NCI-H510A treated with DMSO at 0.1 percent for 48 hours (cell line): ENCODE measurements around the gene SPOCD1.

Source experiments
- DNase-seq: peaks from one replicate; lab custom pipeline; 2025; lab: John Stamatoyannopoulos, UW

Gene SPOCD1

GRCh38 chr1:31787261-31787660, 28.6 kb downstream of the SPOCD1 start:
- DNase-seq, result no peak

DNA sequence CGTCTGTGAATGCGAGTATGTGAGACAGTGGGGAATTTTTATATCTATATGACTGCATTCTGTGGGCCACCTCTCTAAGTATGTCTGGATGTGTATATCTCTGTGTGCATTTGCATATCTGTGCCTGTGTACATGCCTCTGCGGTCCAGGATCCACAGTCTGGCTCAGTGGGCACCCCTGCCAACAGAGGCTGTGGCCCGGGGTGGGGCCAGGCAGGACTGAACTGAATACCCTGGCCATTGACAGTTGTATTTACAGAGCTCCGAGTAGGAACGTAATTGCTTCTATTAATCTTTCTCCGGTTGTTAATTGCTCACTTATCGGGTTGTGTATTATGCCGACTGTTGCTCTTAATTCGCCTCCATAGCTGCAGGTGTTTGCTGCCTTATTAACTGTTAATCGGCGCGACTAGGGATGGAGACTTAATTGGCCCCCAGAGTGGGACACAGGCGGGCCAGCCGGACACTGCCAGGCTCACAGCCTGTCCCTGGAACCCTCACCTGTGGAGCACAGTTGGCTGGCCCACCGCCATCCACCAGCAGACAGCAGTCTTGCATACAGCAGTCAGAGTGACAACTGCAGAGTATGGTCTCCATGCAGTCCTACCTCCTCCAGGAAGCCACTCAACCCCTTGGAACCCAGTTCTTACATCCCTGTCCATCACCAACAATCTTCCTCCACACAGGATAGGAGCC, 29.3 kb downstream of the SPOCD1 start:
- no peak for DNase-seq

DNA sequence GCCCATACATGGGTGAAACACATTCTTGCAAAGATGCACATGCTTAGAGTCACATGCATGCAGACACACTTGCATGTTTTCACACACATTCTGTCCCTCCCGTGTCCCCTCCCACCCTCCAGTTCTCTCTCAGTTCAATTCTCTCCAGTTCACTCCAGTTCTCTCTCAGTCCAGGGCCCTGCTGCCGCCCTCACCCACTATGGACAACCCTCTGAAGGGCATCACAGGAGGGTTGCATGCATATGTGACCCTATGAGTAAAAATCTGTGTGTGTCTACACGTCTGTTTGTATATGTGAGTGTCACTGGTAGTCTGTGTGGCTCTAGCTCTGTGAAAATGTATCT, 29.9 kb downstream of the SPOCD1 start:
- DNase-seq, result no peak

DNA sequence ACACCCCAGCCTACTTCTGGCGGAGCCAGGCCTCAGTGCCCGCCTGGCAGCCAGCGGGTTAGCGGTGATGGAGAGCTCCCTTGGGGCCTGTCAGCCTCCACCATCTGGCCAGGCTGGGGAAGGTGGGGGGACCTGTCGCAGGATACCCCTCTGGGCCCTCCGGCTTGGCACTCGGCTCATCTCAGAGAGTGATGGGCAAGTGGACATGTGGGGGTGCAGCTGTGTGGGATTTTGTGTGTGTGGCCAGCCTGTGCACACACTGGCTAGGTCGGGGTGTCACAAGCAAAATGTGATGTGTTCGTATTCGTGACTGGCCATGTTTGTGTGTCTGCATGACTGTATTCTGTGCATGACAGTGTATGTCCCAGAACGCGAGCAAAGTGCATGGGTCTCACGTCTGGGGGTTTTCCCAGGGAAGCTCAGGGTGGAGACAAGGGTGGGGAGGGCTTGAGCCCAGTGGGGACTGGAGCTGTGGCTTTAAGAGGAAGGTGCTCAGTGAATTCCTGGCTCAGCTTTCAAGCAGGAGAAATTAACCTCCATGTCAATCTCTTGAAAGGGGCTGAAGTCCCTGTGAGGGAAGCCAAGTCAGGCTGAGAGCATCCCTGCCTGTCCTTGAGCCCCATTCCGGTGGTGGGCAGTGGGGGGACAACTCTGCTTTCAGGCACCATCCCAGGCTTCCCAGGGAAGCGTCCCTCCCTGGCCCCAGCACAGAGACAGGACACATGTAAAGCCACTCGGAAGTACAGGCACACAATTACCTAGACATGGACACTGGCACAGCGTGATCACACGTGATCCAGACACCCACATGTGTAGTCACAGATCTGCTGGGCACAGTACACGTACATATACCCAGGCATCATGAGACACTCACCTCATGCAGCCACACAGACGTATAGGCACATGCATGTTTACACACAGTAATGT, 30.5 kb downstream of the SPOCD1 start:
- no peak for DNase-seq

GRCh38 chr1:31784356-31785019, 31.3 kb downstream of the SPOCD1 start:
- DNase-seq, result no peak

GRCh38 chr1:31783846-31784245, 32.0 kb downstream of the SPOCD1 start:
- DNase-seq, result no peak

GRCh38 chr1:31782421-31783410, 33.1 kb downstream of the SPOCD1 start:
- no peak for DNase-seq

GRCh38 chr1:31781756-31782371, 34.0 kb downstream of the SPOCD1 start:
- DNase-seq, result no peak

GRCh38 chr1:31781138-31781755, 34.6 kb downstream of the SPOCD1 start:
- no peak for DNase-seq

GRCh38 chr1:31780632-31781031, 35.2 kb downstream of the SPOCD1 start:
- no peak for DNase-seq

- DNase-seq, result no peak
These were observed 36.1 kb downstream of the SPOCD1 start for GRCh38 chr1:31779687-31780086.

GRCh38 chr1:31778763-31779488, 36.9 kb downstream of the SPOCD1 start:
- DNase-seq, result no peak

GRCh38 chr1:31776516-31776915, 39.3 kb downstream of the SPOCD1 start:
- DNase-seq, result no peak

- no peak for DNase-seq
These were observed 39.8 kb downstream of the SPOCD1 start for GRCh38 chr1:31776032-31776431.

DNA sequence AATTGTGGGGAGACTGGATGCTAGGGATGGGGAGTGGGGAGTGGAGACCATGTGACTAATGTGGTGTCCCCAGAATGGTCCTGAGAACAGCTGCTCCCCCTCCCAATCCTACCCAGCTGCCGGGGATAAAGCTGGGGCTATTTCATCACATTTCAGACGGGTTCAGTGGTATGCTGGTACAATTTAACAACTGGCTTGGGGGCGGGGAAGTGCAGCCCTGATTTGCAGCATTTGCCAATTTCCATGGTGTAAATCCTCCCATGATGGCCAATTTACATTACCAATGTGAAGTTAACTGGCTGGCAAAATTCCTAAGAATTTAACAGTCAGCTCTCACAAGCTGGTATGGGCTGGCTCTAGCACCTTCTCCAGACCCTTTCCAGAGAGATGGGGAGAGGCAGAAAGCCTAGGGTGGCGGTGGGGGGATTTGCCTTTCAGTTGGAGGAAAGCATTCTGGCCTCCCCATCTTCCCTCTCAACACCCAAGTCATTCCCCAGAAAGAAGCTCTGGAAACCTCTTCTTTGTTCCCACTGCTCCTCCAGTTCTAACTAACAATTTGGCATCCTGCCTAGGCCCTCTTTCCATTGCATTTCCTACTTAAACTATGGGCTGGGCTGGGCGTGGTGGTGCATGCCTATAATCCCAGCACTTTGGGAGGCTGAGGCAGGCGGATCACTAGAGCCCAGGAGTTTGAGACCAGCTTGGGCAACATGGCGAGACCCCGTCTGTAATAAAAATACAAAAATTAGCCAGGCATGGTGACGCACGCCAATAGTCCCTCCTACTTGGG, 40.4 kb downstream of the SPOCD1 start:
- no peak for DNase-seq

DNA sequence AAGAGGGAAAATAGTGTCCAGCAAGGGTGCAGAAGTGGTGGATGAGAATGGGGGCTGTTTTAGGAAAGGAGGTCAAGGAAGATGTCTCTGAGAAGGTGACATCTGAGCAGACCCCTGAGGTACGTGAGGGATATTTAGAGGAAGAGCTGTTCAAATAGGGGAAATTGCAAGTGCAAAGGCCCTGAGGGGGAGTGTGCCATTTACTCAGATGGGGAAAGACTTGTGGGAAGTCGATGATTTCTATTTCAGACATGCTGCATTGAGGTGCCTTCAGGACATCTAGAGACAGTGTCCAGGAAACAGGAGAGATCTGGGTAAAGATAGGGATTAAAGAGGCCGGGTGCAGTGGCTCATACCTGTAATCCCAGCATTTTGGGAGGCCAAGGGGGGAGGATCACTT, 41.3 kb downstream of the SPOCD1 start:
- no peak for DNase-seq

GRCh38 chr1:31773861-31774260, 42.0 kb downstream of the SPOCD1 start:
- DNase-seq, result no peak

DNA sequence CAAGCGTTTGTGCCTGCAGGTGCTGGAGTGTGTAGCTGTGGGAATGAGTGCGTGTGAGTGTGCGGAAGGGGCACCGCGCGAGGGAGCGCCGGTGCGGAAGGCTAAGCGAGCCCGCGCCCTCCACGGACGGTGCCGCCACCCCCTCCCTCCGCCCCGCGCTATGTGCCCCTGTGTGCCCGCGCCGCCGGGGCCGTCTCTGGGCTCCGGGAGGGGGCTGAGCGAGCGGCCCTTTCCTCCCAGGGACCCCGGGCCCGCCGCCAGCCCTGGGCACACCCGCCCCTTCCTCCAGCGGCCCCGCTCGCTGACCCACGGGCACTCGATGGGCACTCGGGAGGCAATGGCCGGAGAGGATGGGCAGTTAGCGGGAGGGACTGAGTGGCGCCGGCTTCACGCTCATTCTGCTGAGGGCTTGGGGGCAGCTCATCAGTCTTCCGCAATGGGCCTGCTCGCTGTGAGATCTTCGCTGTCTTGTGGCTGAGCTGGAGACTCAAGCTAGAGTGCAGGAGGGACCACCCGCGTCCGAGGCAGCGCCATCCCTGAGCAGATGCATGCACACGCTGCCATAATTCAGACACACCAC, 43.1 kb downstream of the SPOCD1 start:
- DNase-seq, result no peak
